ENCODE data around the gene SLC2A13.
"Not testable (repeated sequence)": the region's sequence is repeated elsewhere in the genome, so short reads cannot be mapped to it uniquely, and the experiment has no call there.

Gene SLC2A13

GRCh38 chr12:39912211-39912980, 193.5 kb downstream of the SLC2A13 start:
- no peak for DNase-seq (ENCODE audit: low spot score)
- TF ChIP-seq CTCF (IDR thresholded peaks at IDR 0.05; ENCODE audit: extremely low read depth, insufficient read depth, missing control alignments): no peak
- in situ Hi-C loops (cut with MboI; ENCODE audit: low pct_unique_long_range_greater_than_20kb, low sequenced_read_pairs, unreplicated experiment): no loop called here

- DNase-seq (ENCODE audit: low spot score): no peak
- in situ Hi-C loops (cut with MboI; ENCODE audit: low pct_unique_long_range_greater_than_20kb, low sequenced_read_pairs, unreplicated experiment): no loop called here
- TF ChIP-seq CTCF (IDR thresholded peaks at IDR 0.05; ENCODE audit: extremely low read depth, insufficient read depth, missing control alignments): no peak
Observed at GRCh38 chr12:39906237-39906636, 199.6 kb downstream of the SLC2A13 start.

- in situ Hi-C loops (cut with MboI; ENCODE audit: low pct_unique_long_range_greater_than_20kb, low sequenced_read_pairs, unreplicated experiment): no loop called here
- no peak for DNase-seq (ENCODE audit: low spot score)
- TF ChIP-seq CTCF (IDR thresholded peaks at IDR 0.05; ENCODE audit: extremely low read depth, insufficient read depth, missing control alignments): no peak
Observed at GRCh38 chr12:39905152-39905551, 200.7 kb downstream of the SLC2A13 start.

GRCh38 chr12:39902821-39903220, 203.1 kb downstream of the SLC2A13 start:
- in situ Hi-C loops (cut with MboI; ENCODE audit: low pct_unique_long_range_greater_than_20kb, low sequenced_read_pairs, unreplicated experiment): no loop called here
- TF ChIP-seq CTCF (IDR thresholded peaks at IDR 0.05; ENCODE audit: extremely low read depth, insufficient read depth, missing control alignments): no peak
- DNase-seq (ENCODE audit: low spot score): no peak

GRCh38 chr12:39897315-39897714, 208.6 kb downstream of the SLC2A13 start:
- in situ Hi-C loops (cut with MboI; ENCODE audit: low pct_unique_long_range_greater_than_20kb, low sequenced_read_pairs, unreplicated experiment): no loop called here
- TF ChIP-seq CTCF (IDR thresholded peaks at IDR 0.05; ENCODE audit: extremely low read depth, insufficient read depth, missing control alignments): no peak
- DNase-seq (ENCODE audit: low spot score): no peak

- in situ Hi-C loops (cut with MboI; ENCODE audit: low pct_unique_long_range_greater_than_20kb, low sequenced_read_pairs, unreplicated experiment); DNase-seq (ENCODE audit: low spot score): not testable (repeated sequence)
Observed at GRCh38 chr12:39893388-39893787, 212.5 kb downstream of the SLC2A13 start.

GRCh38 chr12:39892146-39892545, 213.7 kb downstream of the SLC2A13 start:
- in situ Hi-C loops (cut with MboI; ENCODE audit: low pct_unique_long_range_greater_than_20kb, low sequenced_read_pairs, unreplicated experiment): no loop called here
- no peak for TF ChIP-seq CTCF (IDR thresholded peaks at IDR 0.05; ENCODE audit: extremely low read depth, insufficient read depth, missing control alignments)
- DNase-seq (ENCODE audit: low spot score): no peak
